Skin of body (tissue), 2 donors: ENCODE measurements around the gene ZNF33A. TPM values are rescaled to one million over a fixed set of nuclear protein-coding genes. Genes with fewer than 3 reads are reported as not detected.
"Not testable (repeated sequence)": the region's sequence is repeated elsewhere in the genome, so short reads cannot be mapped to it uniquely, and the experiment has no call there.

Source experiments
- DNase-seq: peaks from one replicate; lab custom pipeline; 2025; lab: John Stamatoyannopoulos, UW
- total RNA-seq: library from RNA; depleted of rRNA; stranded (reverse); fragments of >200 nt; gene quantifications from one replicate; pipeline ENCODE4 v1.2.3, GENCODE V29; 2014

Gene ZNF33A
- total RNA-seq = 26.4 TPM

DNA sequence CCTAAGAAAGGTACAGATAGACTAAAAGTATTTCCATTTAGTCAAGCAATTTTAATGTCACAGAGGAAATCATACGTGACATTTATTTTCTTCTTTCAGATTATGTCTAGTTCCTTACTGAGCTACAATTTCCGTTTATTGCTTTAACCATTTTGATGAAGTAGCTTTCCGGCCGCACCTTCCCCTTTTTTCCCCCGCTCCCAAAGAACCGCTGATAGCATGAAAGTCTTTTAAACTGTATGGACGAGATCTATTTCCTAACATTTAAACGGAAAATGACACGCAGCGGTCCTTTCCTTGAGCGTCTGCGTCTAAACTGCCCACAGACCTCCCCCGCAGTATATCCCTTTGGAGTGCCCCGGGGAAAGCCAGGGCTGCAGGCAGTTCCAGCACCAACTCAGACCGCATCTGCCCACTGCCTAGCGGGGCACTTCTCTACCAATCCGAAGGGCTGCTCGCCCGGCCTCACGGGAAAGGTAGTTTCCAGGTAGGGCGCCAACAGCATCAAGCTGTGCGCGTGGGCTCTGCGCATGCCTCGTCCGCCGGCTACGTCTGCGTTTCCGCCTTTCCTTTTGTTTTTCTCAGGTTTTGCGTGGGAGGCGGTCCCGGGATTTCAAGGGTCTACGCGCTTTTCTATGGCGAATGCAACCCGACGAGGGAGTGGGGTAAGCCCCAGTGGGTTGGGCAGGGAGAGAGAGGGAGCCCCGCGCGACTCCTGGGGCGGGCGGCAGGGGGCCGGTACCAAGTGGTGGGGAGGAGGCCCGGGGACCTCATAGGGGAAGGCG is at the start of gene ZNF33A:
TSS of gene ZNF33A (plus strand) at position 557 of the 785 bp plus-strand sequence. CDS start 1,667 bp downstream, outside the sequence.
- DNase-seq = peak; percentile 84

DNA sequence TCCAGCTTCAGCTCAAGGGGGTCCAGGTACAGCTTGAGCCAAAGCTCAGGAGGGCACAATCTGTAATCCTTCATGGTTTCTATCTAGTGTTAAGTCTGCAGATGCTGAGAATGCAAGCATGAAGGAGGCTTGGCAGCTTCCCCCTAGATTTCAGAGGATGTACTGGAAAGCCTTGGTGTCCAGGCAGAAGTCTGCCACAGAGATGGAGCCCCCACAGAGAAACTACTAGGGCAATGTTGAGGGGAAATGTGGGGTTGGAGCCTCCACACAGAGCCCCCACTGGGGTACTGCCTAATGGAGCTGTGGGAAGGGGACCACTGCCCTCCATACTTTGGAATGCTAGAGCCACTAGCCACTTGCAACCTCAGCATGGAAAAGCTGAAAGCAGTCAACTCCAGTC is 45.5 kb upstream of the ZNF33A start:
- no peak for DNase-seq

DNA sequence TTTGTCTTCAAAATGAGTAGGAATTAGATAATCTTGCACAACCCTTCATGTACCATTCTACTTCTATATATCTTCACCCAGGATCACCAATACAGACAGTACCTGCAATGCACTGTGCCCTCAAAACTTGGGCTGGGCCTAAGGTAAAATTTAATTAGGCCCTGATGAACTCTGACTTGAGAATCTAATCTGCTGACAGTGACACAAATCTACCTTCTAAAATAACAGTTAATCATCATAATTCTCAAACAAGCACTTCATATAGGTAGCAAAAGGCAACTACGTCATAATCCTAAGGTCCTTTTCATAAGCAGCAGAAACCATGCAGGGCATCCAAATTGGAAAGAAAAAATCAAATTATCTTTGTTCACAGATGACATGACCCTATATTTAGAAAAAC is 38.1 kb upstream of the ZNF33A start:
- DNase-seq = no peak

DNA sequence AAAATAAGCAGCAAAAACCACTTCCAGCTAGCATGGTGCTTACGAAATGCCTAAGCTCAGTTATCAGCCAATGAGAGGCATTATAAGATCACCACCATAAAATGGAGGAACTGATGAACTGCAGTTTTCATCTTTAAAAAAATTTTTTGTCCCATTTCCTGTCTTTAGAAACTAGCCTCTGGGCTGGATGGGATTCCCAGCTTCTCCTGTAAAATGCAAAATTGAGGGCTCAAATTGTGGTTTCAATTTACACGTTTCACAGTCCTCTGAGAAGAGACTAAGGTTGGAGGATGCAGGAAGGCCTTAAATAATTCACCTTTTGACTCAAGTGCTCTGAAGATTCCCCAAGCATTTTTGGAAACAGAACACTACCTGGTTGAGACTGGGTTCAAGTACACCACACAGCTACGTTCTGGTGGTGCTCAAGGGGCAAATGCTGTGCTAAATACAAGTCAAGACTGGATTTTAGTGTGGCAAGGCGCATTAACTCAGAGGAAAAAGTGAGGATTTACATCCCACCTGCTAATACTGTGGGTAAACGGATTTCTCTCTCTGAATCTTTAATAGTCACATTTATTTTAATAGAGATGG is 35.0 kb upstream of the ZNF33A start:
- peak; percentile 38 for DNase-seq

DNA sequence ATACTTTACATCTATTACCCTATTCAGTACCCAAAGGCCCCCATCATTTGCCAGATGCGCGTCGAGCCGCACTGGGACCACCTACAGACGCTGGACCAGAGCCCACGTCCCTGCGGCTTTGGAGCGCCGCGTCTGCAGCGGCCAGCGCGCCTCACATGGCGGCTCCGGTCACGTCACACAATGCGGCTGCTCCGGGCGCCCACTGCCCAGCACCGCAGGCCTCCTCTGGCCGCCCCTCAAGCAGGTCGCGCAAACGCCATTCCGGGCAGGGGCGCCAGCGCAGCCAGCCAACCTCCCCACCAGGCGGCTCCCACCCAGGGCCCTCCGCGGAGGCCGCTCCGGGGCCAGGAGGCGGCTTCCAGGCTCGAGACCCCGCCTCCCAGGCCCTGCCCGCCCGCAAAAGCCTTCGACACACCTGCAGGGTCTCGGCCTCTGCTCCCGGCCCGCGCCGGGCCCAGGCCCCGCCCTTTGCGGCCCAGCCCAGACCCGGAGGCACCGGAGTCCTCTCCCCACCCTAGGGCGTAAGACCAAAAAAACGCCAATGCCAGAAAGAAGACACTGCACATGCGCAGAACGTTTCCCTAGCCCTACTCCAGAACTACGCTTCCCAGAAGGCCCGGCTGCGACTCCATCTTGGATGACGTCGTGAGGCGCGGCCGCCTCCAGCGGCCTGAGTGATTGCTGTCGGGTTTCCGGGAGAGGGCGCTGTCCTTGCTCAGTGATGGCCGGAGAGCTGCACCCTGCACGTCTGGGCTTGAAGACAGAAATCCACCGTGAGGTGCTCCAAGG is 34.2 kb upstream of the ZNF33A start, which contains the start of gene ZNF25:
TSS of gene ZNF25 (minus strand) at position 557 of the 789 bp plus-strand sequence. CDS start 4,925 bp downstream, outside the sequence.
- peak; percentile 99 for DNase-seq

DNA sequence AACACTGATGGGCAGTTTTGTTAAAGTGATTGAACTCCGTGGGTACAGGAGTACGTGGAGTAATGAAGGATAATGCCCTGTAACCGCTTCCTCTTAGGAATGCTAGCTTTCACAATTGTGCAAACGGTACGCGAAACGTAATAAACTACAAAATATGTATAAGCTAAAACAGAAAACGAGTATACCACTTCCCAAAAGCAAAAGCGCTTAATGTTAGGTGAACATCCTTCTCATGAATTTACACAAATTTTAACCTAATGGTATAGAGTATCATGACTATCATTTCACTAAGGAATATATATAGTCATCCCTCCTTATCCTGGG is 33.6 kb upstream of the ZNF33A start:
- no peak for DNase-seq

DNA sequence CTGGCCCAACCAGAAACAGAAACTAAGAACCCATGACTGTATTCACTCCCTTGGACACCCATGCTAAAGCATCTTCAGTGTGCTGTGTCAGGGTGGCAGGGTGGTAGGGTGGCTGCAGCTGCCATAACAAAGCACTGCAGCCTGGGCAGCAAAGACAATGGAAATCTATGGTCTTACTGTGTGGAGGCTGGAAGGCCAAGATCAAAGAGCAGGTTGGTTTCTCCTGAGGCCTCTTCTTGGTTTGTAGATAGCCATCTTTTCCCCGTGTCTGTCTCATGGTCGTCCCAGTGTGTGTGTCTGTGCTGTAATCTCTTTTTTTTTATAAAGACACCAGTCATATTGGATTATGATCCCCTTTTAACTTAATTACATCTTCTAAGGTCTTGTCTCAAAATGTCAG is 18.8 kb upstream of the ZNF33A start:
- no peak for DNase-seq

GRCh38 chr10:37992083-37992482 is 18.4 kb upstream of the ZNF33A start:
- no peak for DNase-seq

DNA sequence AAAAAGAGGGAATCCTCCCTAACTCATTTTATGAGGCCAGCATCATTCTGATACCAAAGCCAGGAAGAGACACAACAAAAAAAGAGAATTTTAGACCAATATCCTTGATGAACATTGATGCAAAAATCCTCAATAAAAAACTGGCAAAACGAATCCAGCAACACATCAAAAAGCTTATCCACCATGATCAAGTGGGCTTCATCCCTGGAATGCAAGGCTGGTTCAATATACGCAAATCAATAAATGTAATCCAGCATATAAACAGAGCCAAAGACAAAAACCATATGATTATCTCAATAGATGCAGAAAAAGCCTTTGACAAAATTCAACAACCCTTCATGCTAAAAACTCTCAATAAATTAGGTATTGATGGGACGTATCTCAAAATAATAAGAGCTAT is 11.6 kb upstream of the ZNF33A start:
- DNase-seq = not testable (repeated sequence)

DNA sequence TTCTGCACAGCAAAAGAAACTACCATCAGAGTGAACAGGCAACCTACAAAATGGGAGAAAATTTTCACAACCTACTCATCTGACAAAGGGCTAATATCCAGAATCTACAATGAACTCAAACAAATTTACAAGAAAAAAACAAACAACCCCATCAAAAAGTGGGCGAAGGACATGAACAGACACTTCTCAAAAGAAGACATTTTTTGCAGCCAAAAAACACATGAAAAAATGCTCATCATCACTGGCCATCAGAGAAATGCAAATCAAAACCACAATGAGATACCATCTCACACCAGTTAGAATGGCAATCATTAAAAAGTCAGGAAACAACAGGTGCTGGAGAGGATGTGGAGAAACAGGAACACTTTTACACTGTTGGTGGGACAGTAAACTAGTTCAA is 10.0 kb upstream of the ZNF33A start:
- not testable (repeated sequence) for DNase-seq

- no peak for DNase-seq
These were observed 7.4 kb upstream of the ZNF33A start for GRCh38 chr10:38003026-38003425.

GRCh38 chr10:38003588-38003987 is 6.9 kb upstream of the ZNF33A start:
- no peak for DNase-seq

DNA sequence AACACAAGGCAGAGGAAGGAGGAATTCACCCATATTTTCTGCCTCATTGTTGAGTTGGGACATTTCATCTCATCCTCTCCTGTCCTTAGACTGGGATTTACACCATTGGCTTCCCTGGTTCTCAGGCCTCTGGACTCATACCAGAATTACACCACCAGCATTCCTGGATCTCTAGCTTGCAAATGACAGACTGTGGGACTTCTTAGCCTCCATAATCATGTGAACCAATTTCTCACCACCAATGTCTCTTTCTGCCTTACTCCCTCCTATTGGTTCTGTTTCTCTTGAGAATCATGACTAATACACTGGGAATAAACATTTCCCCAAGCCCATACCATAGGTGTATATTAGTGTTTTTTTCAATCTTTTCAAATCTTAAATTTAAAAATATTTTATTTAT is 2.9 kb upstream of the ZNF33A start:
- no peak for DNase-seq

- no peak for DNase-seq
These were observed 2.5 kb upstream of the ZNF33A start for GRCh38 chr10:38007991-38008390.

- DNase-seq = no peak
These were observed 5.9 kb downstream of the ZNF33A start for GRCh38 chr10:38016354-38016753.

DNA sequence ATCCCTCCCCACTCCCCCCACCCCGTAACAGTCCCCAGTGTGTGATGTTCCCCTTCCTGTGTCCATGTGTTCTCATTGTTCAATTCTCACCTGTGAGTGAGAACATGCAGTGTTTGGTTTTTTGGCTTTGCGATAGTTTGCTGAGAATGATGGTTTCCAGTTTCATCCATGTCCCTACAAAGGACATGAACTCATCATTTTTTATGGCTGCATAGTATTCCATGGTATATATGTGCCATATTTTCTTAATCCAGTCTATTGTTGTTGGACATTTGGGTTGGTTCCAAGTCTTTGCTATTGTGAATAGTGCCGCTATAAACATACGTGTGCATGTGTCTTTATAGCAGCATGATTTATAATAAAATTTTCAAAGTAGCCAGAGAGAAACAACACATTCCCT is 8.6 kb downstream of the ZNF33A start:
- DNase-seq = not testable (repeated sequence)

DNA sequence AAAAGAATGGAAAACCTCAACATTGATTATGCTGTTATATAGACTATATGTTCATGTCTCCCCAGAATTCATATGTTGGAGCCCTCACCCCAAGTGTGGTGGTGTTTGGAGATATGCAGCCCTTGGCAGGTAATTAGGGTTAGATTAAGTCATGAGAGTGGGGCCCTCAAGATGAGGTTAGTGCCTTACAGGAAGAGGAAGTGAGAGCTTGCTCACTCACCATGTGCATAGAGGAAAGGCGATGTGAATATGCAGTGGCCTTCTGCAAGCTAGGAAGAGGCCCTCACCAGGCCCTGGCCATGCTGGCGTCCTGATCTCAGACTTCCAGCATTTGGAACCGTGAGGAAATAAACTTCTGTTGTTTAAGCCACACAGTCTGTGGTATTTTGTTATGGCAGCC is 14.8 kb downstream of the ZNF33A start:
- no peak for DNase-seq

GRCh38 chr10:38027986-38028385 is 17.5 kb downstream of the ZNF33A start:
- no peak for DNase-seq

DNA sequence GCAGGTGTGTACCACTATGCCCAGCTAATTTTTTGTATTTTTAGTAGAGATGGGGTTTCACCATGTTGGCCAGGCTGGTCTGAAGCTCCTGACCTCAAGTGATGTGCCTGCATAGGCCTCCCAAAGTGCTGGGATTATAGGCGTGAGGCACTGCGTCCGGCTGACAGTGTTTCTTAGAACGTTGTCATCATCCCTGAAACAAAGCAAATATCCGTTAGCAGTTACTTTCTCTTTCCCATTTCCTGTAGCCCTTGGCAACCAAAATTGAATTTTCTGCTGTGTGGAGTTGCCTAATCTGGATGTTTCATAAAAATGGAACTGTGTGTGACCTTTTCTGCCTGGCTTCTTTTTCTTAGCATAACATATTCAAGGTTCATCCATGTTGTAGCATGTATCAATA is 22.4 kb downstream of the ZNF33A start:
- no peak for DNase-seq

DNA sequence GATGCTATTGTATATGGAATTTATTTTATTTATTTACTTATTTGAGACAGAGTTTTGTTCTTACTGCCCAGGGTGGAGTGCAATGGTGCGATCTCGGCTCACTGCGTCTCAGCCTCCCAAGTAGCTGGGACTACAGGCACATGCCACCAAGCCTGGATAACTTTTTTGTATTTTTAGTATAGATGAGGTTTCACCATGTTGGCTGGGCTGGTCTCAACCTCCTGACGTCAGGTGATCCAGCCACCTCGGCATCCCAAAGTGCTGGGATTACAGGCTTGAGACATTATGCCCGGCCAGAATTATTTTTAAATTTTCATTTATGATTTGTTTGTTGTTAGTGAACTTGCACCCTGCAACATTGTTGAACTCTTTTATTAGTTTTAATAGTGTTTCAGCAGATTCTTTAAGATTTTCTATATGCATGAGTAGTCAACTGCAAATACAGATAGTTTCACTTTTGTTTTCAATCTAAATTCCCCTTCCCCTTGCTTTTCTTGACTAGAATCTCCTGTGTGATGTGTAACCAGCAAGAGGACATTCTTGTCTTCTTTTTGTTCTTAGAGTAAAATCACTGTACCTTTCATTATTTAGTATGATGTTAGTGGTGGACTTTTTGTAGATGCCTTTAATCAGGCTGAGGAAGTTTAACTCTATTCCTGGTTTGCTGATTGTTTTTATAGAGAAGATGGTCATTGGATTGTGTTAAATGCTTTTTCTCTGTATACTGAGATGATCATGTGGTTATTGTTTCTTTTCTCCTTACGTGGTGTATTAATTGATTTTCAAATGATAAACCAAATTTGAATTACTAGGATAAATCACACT is 27.8 kb downstream of the ZNF33A start:
- no peak for DNase-seq

DNA sequence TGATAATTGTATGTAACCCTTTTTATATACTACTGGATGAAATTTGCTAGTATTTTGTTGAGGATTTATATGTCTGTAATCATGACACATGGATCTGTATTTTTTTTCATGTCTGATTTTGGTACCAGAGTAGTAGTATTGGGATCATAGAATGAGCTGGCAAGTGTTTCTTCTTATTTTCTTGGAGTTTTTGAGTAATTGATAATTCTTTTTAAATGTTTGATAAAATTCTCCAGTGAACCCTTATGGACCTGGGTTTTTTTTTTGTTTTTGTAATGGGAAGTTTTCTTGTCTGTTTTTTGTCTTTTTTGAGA is 28.4 kb downstream of the ZNF33A start:
- DNase-seq = no peak

DNA sequence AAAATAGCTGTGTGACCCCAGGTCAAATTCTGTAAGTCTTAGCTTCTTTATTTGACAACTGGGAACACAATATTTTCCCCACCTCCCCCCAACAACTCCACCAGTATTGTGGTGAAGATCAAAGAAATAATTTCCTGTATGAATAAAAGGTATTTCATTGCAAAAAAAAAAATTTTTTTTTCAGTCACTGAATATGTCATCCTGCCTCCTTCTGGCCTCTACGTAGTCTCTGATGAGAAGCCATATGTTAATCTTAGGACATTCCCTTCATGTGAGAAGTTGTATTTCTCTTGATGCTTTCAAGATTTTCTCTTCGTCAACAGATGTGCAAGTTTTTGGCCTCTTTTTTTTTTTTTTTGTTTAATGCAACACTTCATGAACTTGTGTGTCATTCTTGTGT is 33.0 kb downstream of the ZNF33A start:
- no peak for DNase-seq
